ENCODE results near the gene AFAP1L2. TPM values are rescaled to one million over a fixed set of nuclear protein-coding genes. Genes with fewer than 3 reads are reported as not detected.

The AFAP1L2 gene
- total RNA-seq, 1 donor from 2014 or later: 4.8 TPM

DNA sequence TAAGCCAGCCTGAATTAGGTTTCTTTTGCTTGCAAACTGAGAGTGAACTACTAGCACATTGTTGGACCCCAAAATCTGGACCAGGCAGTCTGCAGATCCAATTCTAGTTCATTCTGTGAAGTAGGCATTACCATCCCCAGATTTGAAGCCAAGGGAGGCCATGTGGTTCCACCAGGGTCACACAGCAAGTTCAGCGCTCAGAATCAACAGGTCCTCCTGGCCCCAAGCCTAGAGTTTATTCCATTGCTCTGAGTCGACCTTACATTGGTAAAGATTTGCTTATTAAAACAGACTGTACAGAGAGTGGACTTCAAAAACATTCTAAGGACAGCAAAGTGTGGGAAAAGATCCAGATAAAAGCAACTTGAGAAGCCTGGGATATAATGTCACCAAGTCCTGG lies 50.9 kb downstream of the AFAP1L2 start:
- H3K79me2 ChIP-seq (ENCODE audit: low read depth): no peaks in the 10 kb centered on the region
- no peak overlapping the region for H3K4me3 ChIP-seq
- Mint-ChIP-seq H3K4me1 (peaks cover 63% of the 10 kb centered on the region), H3K36me3 (no peaks in the 10 kb centered on the region), H3K27me3 (ENCODE audit: insufficient read depth, low read depth) (peaks cover 8% of the 10 kb centered on the region), H3K27ac (no peak overlapping the region), H3K4me3 (no peak overlapping the region), H3K9me3 (no peaks in the 10 kb centered on the region)
- H3K4me1 ChIP-seq: peaks cover 26% of the 10 kb centered on the region
- H2AFZ ChIP-seq (replicated peaks): no peak overlapping the region
- no peak overlapping the region for H3K27ac ChIP-seq
- H3K4me2 ChIP-seq: no peak overlapping the region
- H3K27me3 ChIP-seq: no peaks in the 10 kb centered on the region
- no peaks in the 10 kb centered on the region for H4K20me1 ChIP-seq (ENCODE audit: low read depth)
- TF ChIP-seq, protein P1, sequence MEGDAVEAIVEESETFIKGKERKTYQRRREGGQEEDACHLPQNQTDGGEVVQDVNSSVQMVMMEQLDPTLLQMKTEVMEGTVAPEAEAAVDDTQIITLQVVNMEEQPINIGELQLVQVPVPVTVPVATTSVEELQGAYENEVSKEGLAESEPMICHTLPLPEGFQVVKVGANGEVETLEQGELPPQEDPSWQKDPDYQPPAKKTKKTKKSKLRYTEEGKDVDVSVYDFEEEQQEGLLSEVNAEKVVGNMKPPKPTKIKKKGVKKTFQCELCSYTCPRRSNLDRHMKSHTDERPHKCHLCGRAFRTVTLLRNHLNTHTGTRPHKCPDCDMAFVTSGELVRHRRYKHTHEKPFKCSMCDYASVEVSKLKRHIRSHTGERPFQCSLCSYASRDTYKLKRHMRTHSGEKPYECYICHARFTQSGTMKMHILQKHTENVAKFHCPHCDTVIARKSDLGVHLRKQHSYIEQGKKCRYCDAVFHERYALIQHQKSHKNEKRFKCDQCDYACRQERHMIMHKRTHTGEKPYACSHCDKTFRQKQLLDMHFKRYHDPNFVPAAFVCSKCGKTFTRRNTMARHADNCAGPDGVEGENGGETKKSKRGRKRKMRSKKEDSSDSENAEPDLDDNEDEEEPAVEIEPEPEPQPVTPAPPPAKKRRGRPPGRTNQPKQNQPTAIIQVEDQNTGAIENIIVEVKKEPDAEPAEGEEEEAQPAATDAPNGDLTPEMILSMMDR (IDR thresholded peaks at IDR 0.05): no peak
- TF ChIP-seq EZH2 (IDR thresholded peaks at IDR 0.05): no peak
- TF ChIP-seq EZH2phosphoT487 (IDR thresholded peaks at IDR 0.05): no peak
- no peaks in the 10 kb centered on the region for H3K9me3 ChIP-seq (ENCODE audit: low read depth)
- H3K36me3 ChIP-seq: no peaks in the 10 kb centered on the region
- H3K9ac ChIP-seq: no peak overlapping the region
- peaks cover 30% of the 10 kb centered on the region for H3F3A ChIP-seq (ENCODE audit: low read depth)
- no peak for DNase-seq (ENCODE audit: low spot score)

DNA sequence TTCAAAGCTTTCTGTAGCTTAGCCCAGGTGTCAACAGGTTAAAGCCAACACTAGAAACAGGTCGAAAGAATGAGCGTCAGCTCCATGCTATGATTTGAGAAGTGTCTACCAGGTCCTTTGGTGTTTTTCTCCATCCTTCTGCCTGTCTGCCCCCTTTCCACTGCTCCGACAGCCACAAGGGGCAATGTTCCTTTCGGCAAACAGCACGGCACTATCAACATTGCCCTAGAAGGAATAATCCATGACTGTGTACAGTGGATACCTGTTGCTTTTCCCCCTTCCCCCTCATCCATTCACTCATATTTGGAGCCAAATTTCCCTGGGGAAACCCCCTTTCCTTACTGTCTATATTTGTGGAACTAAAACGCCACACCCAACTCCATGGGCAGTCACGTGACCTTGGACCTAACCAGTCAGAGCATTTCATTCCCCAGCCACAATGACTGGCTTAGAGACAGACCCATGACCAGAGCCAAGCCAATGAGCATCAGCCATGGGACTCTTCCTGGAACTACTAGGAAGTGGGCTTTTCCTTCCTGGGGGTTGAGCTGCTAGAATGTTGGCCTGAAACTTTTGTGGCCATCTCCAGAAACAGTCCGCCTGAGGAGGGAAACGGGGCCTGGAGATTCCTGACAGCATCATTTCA lies 51.5 kb downstream of the AFAP1L2 start:
- DNase-seq (ENCODE audit: low spot score): no peak
- Histone ChIP-seq H3K79me2 (ENCODE audit: low read depth) (no peaks in the 10 kb centered on the region), H3K4me1 (peaks cover 26% of the 10 kb centered on the region), H3K9ac (no peak overlapping the region), H3K4me3 (no peak overlapping the region), H4K20me1 (ENCODE audit: low read depth) (no peaks in the 10 kb centered on the region), H3K27ac (no peak overlapping the region), H3K36me3 (no peaks in the 10 kb centered on the region), H2AFZ (replicated peaks) (no peak overlapping the region), H3K4me2 (no peak overlapping the region), H3K27me3 (no peaks in the 10 kb centered on the region), H3F3A (ENCODE audit: low read depth) (peaks cover 29% of the 10 kb centered on the region), H3K9me3 (ENCODE audit: low read depth) (no peaks in the 10 kb centered on the region)
- no peaks in the 10 kb centered on the region for H3K36me3 Mint-ChIP-seq
- H3K9me3 Mint-ChIP-seq: no peaks in the 10 kb centered on the region
- H3K27ac Mint-ChIP-seq: no peak overlapping the region
- H3K4me1 Mint-ChIP-seq: peaks cover 66% of the 10 kb centered on the region
- no peak overlapping the region for H3K4me3 Mint-ChIP-seq
- peaks cover 8% of the 10 kb centered on the region for H3K27me3 Mint-ChIP-seq (ENCODE audit: insufficient read depth, low read depth)
- TF ChIP-seq EZH2 (IDR thresholded peaks at IDR 0.05) (no peak), EZH2phosphoT487 (IDR thresholded peaks at IDR 0.05) (no peak)
- TF ChIP-seq, protein P1 (IDR thresholded peaks at IDR 0.05): peak; percentile 35

DNA sequence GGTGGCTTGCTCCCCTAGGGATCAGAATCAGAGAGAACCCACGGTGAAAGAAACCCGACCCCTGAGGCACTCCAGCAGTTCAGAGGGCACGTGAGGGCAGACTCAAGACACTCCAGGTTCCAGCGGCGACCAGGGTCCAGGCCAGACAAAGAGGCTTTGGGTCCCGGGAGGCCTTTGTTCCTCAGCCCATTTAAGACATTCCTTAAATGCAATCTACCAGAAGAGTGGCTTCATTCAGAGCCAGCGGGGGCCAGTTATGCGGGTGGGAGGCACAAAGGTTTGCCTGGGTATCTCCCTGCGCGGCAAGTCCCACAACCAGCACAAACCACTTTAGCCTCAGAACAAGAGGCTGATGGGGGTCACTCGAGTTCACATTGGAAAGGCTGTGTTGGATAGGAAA lies 53.6 kb downstream of the AFAP1L2 start:
- Mint-ChIP-seq H3K4me3 (peak overlapping the region; percentile 23), H3K9me3 (no peaks in the 10 kb centered on the region), H3K4me1 (peaks cover 67% of the 10 kb centered on the region), H3K27ac (peak overlapping the region; percentile 93), H3K36me3 (no peaks in the 10 kb centered on the region), H3K27me3 (ENCODE audit: insufficient read depth, low read depth) (peaks cover 8% of the 10 kb centered on the region)
- Histone ChIP-seq H3F3A (ENCODE audit: low read depth) (peaks cover 27% of the 10 kb centered on the region), H3K36me3 (no peaks in the 10 kb centered on the region), H3K4me1 (peaks cover 32% of the 10 kb centered on the region), H2AFZ (replicated peaks) (no peak overlapping the region), H3K79me2 (ENCODE audit: low read depth) (no peaks in the 10 kb centered on the region), H4K20me1 (ENCODE audit: low read depth) (no peaks in the 10 kb centered on the region), H3K27me3 (no peaks in the 10 kb centered on the region), H3K4me2 (peak overlapping the region; percentile 68), H3K9me3 (ENCODE audit: low read depth) (no peaks in the 10 kb centered on the region), H3K4me3 (peak overlapping the region; percentile 6), H3K9ac (no peak overlapping the region), H3K27ac (peak overlapping the region; percentile 92)
- DNase-seq (ENCODE audit: low spot score): peak; percentile 98
- TF ChIP-seq, protein P1 (IDR thresholded peaks at IDR 0.05): no peak

All from neural progenitor cell (in vitro differentiated cells).